H9 (cell line): Measurements from ENCODE around the gene CLCN6. TPM values are rescaled to one million over a fixed set of nuclear protein-coding genes. Genes with fewer than 3 reads are reported as not detected.

Experiments
- DNase-seq: peaks from one replicate; pipeline ENCODE4 v3.0.0-alpha.2; 2017
- H2AFZ ChIP-seq: one replicate; pipeline ENCODE4 v1.6.1; 2013; ENCODE audit warnings: mild to moderate bottlenecking, low read length, control low read depth, moderate library complexity
- H2AK5ac ChIP-seq: 2 replicates; pipeline ENCODE4 v1.6.1; 2013; ENCODE audit warnings: low read length, control low read depth, mixed read lengths; ENCODE audit not compliant: insufficient read length
- H2BK120ac ChIP-seq: one replicate; pipeline ENCODE4 v1.6.1; 2013; ENCODE audit warnings: low read depth, mild to moderate bottlenecking, low read length, control low read depth, inconsistent platforms; ENCODE audit not compliant: poor library complexity, severe bottlenecking
- H2BK12ac ChIP-seq: 2 replicates; pipeline ENCODE4 v1.6.1; 2013; ENCODE audit warnings: low read length, control low read depth, mixed read lengths, low read depth; ENCODE audit not compliant: insufficient read length
- H2BK15ac ChIP-seq: 2 replicates; pipeline ENCODE4 v1.6.1; 2013; ENCODE audit warnings: low read depth, low read length, control low read depth
- H2BK20ac ChIP-seq: one replicate; pipeline ENCODE4 v1.6.1; 2013; ENCODE audit warnings: low read depth, mild to moderate bottlenecking, low read length, control low read depth, inconsistent platforms; ENCODE audit not compliant: poor library complexity, severe bottlenecking
- H2BK5ac ChIP-seq: 2 replicates; pipeline ENCODE4 v1.6.1; 2013; ENCODE audit warnings: low read length, control low read depth, mixed read lengths; ENCODE audit not compliant: insufficient read length
- H3K14ac ChIP-seq: 2 replicates; pipeline ENCODE4 v1.6.1; 2013; ENCODE audit warnings: low read length, control low read depth; ENCODE audit not compliant: insufficient read depth
- H3K18ac ChIP-seq: 2 replicates; pipeline ENCODE4 v1.6.1; 2013; ENCODE audit warnings: low read depth, mild to moderate bottlenecking, mixed read lengths, low read length, control low read depth; ENCODE audit not compliant: insufficient read length
- H3K23ac ChIP-seq: 2 replicates; pipeline ENCODE4 v1.6.1; 2013; ENCODE audit warnings: low read length, control low read depth, mixed read lengths, low read depth; ENCODE audit not compliant: insufficient read length
- H3K23me2 ChIP-seq: 2 replicates; pipeline ENCODE4 v1.6.1; 2013; ENCODE audit warnings: low read depth, mild to moderate bottlenecking, mixed read lengths, low read length, control low read depth; ENCODE audit not compliant: insufficient read length, poor library complexity, severe bottlenecking
- H3K27ac ChIP-seq: 2 replicates; pipeline ENCODE4 v1.5.1; 2013; ENCODE audit warnings: low read length, control low read depth, mixed read lengths, low read depth; ENCODE audit not compliant: insufficient read length
- H3K27me3 ChIP-seq: 2 replicates; pipeline ENCODE4 v1.6.1; 2013; ENCODE audit warnings: low read length, control low read depth, inconsistent platforms; ENCODE audit not compliant: insufficient read depth
- H3K4ac ChIP-seq: 2 replicates; pipeline ENCODE4 v1.6.1; 2013; ENCODE audit warnings: low read depth, mild to moderate bottlenecking, control low read depth, inconsistent platforms, low read length, moderate library complexity
- H3K4me1 ChIP-seq: 2 replicates; pipeline ENCODE4 v1.6.1; 2013; ENCODE audit warnings: low read length, control low read depth, inconsistent platforms; ENCODE audit not compliant: insufficient read depth
- H3K4me2 ChIP-seq: 2 replicates; pipeline ENCODE4 v1.6.1; 2013; ENCODE audit warnings: low read length, control low read depth, mixed read lengths; ENCODE audit not compliant: insufficient read length, insufficient read depth
- H3K56ac ChIP-seq: 2 replicates; pipeline ENCODE4 v1.6.1; 2013; ENCODE audit warnings: low read depth, mild to moderate bottlenecking, mixed read lengths, low read length, control low read depth; ENCODE audit not compliant: insufficient read length
- H3K79me1 ChIP-seq: 2 replicates; pipeline ENCODE4 v1.6.1; 2013; ENCODE audit warnings: low read depth, mild to moderate bottlenecking, moderate library complexity, low read length, control low read depth, inconsistent platforms; ENCODE audit not compliant: insufficient read depth, poor library complexity, severe bottlenecking
- H3K79me2 ChIP-seq: 2 replicates; pipeline ENCODE4 v1.6.1; 2013; ENCODE audit warnings: low read length, control low read depth, inconsistent platforms; ENCODE audit not compliant: insufficient read depth
- H3K9ac ChIP-seq: 2 replicates; pipeline ENCODE4 v1.6.1; 2013; ENCODE audit warnings: low read length, control low read depth, mixed read lengths; ENCODE audit not compliant: insufficient read length; ENCODE audit errors: extremely low read depth
- H3K9me3 ChIP-seq: one replicate; pipeline ENCODE4 v1.6.1; 2013; ENCODE audit warnings: low read depth, low read length, inconsistent platforms; ENCODE audit not compliant: control insufficient read depth
- H3T11ph ChIP-seq: one replicate; pipeline ENCODE4 v1.6.1; 2013; ENCODE audit warnings: mild to moderate bottlenecking, low read length, control low read depth, inconsistent platforms
- H4K20me1 ChIP-seq: one replicate; pipeline ENCODE4 v1.6.1; 2013; ENCODE audit not compliant: control insufficient read depth, insufficient read length, insufficient read depth
- H4K5ac ChIP-seq: 2 replicates; pipeline ENCODE4 v1.6.1; 2013; ENCODE audit warnings: low read depth, mild to moderate bottlenecking, mixed read lengths, low read length, control low read depth; ENCODE audit not compliant: insufficient read length
- H4K8ac ChIP-seq: replicated peaks from 2 replicates; pipeline ENCODE4 v1.6.1; 2013; ENCODE audit warnings: low read length, control low read depth, mixed read lengths, low read depth; ENCODE audit not compliant: insufficient read length
- H4K91ac ChIP-seq: 2 replicates; pipeline ENCODE4 v1.6.1; 2013; ENCODE audit warnings: low read depth, mild to moderate bottlenecking, moderate library complexity, mixed read lengths, low read length, control low read depth; ENCODE audit not compliant: insufficient read length
- H3K27ac Mint-ChIP-seq, 3 experiments: 2 replicates in 2 of 3; 3 replicates in 1 of 3; pipeline ENCODE4 v1.8.0; 2020 to 2021; ENCODE audit warnings: mixed read lengths in 3 of 3, mild to moderate bottlenecking in 1 of 3, moderate library complexity in 1 of 3
- H3K27me3 Mint-ChIP-seq: 2 replicates; pipeline ENCODE4 v1.8.0; 2021; ENCODE audit warnings: low read depth, mild to moderate bottlenecking, moderate library complexity, mixed read lengths
- H3K36me3 Mint-ChIP-seq, 3 experiments: 2 replicates in 2 of 3; 3 replicates in 1 of 3; pipeline ENCODE4 v1.8.0; 2020 to 2021; ENCODE audit warnings: low read depth in 3 of 3, mixed read lengths in 3 of 3; ENCODE audit not compliant: insufficient read depth in 1 of 3
- H3K4me1 Mint-ChIP-seq, 2 experiments: 2 replicates each; pipeline ENCODE4 v1.8.0; 2020; ENCODE audit warnings: mixed read lengths in 2 of 2
- H3K4me3 Mint-ChIP-seq, 2 experiments: 2 replicates in 1 of 2; 3 replicates in 1 of 2; pipeline ENCODE4 v1.8.0; 2020 to 2021; ENCODE audit warnings: mild to moderate bottlenecking in 2 of 2, mixed read lengths in 2 of 2, moderate library complexity in 1 of 2
- H3K9me3 Mint-ChIP-seq, 2 experiments: 2 replicates in 1 of 2; 3 replicates in 1 of 2; pipeline ENCODE4 v1.8.0; 2020; ENCODE audit warnings: mild to moderate bottlenecking in 2 of 2, mixed read lengths in 2 of 2, moderate library complexity in 1 of 2
- WGBS: extraction: QIAGEN DNeasy Blood & Tissue Kit; methylation state at CpG from one replicate; pipeline ENCODE4 v1.1.7; 2013; ENCODE audit warnings: missing lambda C conversion rate, low lambda C conversion rate, mixed read lengths; ENCODE audit not compliant: insufficient read length; ENCODE audit errors: extremely low coverage; 5-methylcytosine and 5-hydroxymethylcytosine counted together
- total RNA-seq: library from RNA; stranded (reverse); gene quantifications from 2 replicates; pipeline ENCODE4 v1.2.1, GENCODE V29; 2021
- TF ChIP-seq, protein P1 (sequence below): fragments of 200-600 bp; sonication (generic); conservative IDR thresholded peaks from 3 replicates; pipeline ENCODE4 v1.8.0; 2021; ENCODE audit warnings: antibody characterized with exemption, mild to moderate bottlenecking

CLCN6 gene
- total RNA-seq, 1 experiment from 2014 or later, result 20.5 TPM

DNA sequence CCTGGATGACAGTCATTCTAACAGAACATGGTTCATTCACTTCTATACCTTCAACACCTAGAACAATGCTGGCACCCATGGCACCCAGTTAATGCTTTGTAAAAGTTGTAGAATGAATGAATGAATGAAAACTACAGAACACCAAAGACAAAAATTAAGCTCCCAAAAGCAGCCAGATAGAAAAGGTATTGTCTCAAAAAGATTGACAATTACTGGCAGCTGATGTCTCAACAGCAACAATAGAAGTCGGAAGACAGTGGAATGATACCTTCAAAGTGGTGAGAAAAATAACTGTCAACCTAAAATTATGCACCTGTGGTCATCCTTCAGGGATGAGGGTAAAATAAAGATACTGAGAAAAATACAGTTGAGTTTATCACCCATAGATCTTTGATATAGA is 48.9 kb upstream of the CLCN6 start:
- H3K4me2 ChIP-seq, result no peak overlapping the region
- peaks cover 51% of the 10 kb centered on the region for H3K27me3 Mint-ChIP-seq
- no peak overlapping the region for H2BK20ac ChIP-seq
- H3K27ac Mint-ChIP-seq, result no peak overlapping the region
- no peaks in the 10 kb centered on the region for H3K79me1 ChIP-seq
- no peak overlapping the region for H4K8ac ChIP-seq
- H2AFZ ChIP-seq, result no peak overlapping the region
- no peak overlapping the region for H2BK120ac ChIP-seq
- H2AK5ac ChIP-seq, result no peak overlapping the region
- no peak overlapping the region for H4K91ac ChIP-seq
- no peak overlapping the region for H3K56ac ChIP-seq
- no peak overlapping the region for H2BK5ac ChIP-seq
- TF ChIP-seq, protein P1, sequence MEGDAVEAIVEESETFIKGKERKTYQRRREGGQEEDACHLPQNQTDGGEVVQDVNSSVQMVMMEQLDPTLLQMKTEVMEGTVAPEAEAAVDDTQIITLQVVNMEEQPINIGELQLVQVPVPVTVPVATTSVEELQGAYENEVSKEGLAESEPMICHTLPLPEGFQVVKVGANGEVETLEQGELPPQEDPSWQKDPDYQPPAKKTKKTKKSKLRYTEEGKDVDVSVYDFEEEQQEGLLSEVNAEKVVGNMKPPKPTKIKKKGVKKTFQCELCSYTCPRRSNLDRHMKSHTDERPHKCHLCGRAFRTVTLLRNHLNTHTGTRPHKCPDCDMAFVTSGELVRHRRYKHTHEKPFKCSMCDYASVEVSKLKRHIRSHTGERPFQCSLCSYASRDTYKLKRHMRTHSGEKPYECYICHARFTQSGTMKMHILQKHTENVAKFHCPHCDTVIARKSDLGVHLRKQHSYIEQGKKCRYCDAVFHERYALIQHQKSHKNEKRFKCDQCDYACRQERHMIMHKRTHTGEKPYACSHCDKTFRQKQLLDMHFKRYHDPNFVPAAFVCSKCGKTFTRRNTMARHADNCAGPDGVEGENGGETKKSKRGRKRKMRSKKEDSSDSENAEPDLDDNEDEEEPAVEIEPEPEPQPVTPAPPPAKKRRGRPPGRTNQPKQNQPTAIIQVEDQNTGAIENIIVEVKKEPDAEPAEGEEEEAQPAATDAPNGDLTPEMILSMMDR, result no peak
- no peak overlapping the region for H3K9ac ChIP-seq
- no peak overlapping the region for H4K5ac ChIP-seq
- no peak overlapping the region for H2BK15ac ChIP-seq
- peaks cover 15 to 18% of the 10 kb centered on the region in 2 experiments for H3K4me1 Mint-ChIP-seq
- H3K4me3 Mint-ChIP-seq, result no peak overlapping the region
- H3T11ph ChIP-seq, result no peak overlapping the region
- H3K36me3 Mint-ChIP-seq, result no peaks in the 10 kb centered on the region; a peak in 1 of 7 replicates
- H3K9me3 ChIP-seq, result no peaks in the 10 kb centered on the region
- DNase-seq, result no peak
- H3K27me3 ChIP-seq, result peaks cover 15% of the 10 kb centered on the region
- no CpG with 5 or more reads among the region's 1 CpG for WGBS
- no peak overlapping the region for H3K18ac ChIP-seq
- no peak overlapping the region for H3K14ac ChIP-seq
- H3K4ac ChIP-seq, result no peak overlapping the region
- H2BK12ac ChIP-seq, result no peak overlapping the region
- peaks cover 14 to 15% of the 10 kb centered on the region in 2 experiments for H3K9me3 Mint-ChIP-seq
- H3K23ac ChIP-seq, result no peak overlapping the region
- H3K23me2 ChIP-seq, result no peaks in the 10 kb centered on the region
- no peaks in the 10 kb centered on the region; the same call in 1 of the 2 replicates for H3K4me1 ChIP-seq
- H4K20me1 ChIP-seq, result no peaks in the 10 kb centered on the region
- no peak overlapping the region for H3K27ac ChIP-seq
- H3K79me2 ChIP-seq, result no peaks in the 10 kb centered on the region
